GM23248 (cell line): ENCODE results near the gene TTF1. TPM values are rescaled to one million over a fixed set of nuclear protein-coding genes. Genes with fewer than 3 reads are reported as not detected.

ENCODE experiments used
- DNase-seq: peaks from one replicate; pipeline ENCODE4 v3.0.0-alpha.2; 2015
- H2AFZ ChIP-seq: fragments of 200-600 bp; sonication (generic); 2 replicates; pipeline ENCODE4 v1.6.1; 2016; ENCODE audit warnings: antibody characterized with exemption
- H3F3A ChIP-seq: fragments of 200-600 bp; sonication (generic); 2 replicates; pipeline ENCODE4 v1.6.1; 2016; ENCODE audit warnings: mild to moderate bottlenecking, antibody characterized with exemption, mixed run types; ENCODE audit not compliant: insufficient read depth
- H3K27ac ChIP-seq: fragments of 200-600 bp; sonication (generic); 2 replicates; pipeline ENCODE4 v1.5.1; 2016; ENCODE audit warnings: mild to moderate bottlenecking
- H3K27me3 ChIP-seq: fragments of 200-600 bp; sonication (generic); replicated peaks from 2 replicates; pipeline ENCODE4 v1.6.1; 2016; ENCODE audit warnings: mild to moderate bottlenecking; ENCODE audit not compliant: insufficient read depth
- H3K36me3 ChIP-seq: fragments of 200-600 bp; sonication (generic); 2 replicates; pipeline ENCODE4 v1.6.1; 2016; ENCODE audit warnings: low read depth, mild to moderate bottlenecking
- H3K4me1 ChIP-seq: fragments of 200-600 bp; sonication (generic); 2 replicates; pipeline ENCODE4 v1.6.1; 2016; ENCODE audit warnings: mild to moderate bottlenecking; ENCODE audit not compliant: insufficient read depth
- H3K4me2 ChIP-seq: fragments of 200-600 bp; sonication (generic); one replicate; pipeline ENCODE4 v1.6.1; 2016; ENCODE audit warnings: mild to moderate bottlenecking; ENCODE audit not compliant: unreplicated experiment
- H3K4me3 ChIP-seq: fragments of 200-600 bp; sonication (generic); 2 replicates; pipeline ENCODE4 v1.5.1; 2016; ENCODE audit warnings: mild to moderate bottlenecking
- H3K79me2 ChIP-seq: fragments of 200-600 bp; sonication (generic); 2 replicates; pipeline ENCODE4 v1.6.1; 2016; ENCODE audit warnings: mild to moderate bottlenecking; ENCODE audit not compliant: insufficient read depth
- H3K9ac ChIP-seq: fragments of 200-600 bp; sonication (generic); 2 replicates; pipeline ENCODE4 v1.6.1; 2016; ENCODE audit warnings: mild to moderate bottlenecking
- H3K9me2 ChIP-seq: fragments of 200-600 bp; sonication (generic); 2 replicates; pipeline ENCODE4 v1.6.1; 2016; ENCODE audit warnings: mixed run types, mild to moderate bottlenecking, moderate library complexity; ENCODE audit not compliant: insufficient read depth
- H3K9me3 ChIP-seq: fragments of 200-600 bp; sonication (generic); one replicate; pipeline ENCODE4 v1.6.1; 2017; ENCODE audit warnings: low read depth
- H4K20me1 ChIP-seq: fragments of 200-600 bp; sonication (generic); 2 replicates; pipeline ENCODE4 v1.6.0; 2016; ENCODE audit not compliant: insufficient read depth
- EZH2 ChIP-seq: fragments of 200-600 bp; sonication (generic); IDR thresholded peaks from 2 replicates; pipeline ENCODE4 v1.6.1; 2018; ENCODE audit warnings: antibody characterized with exemption, mild to moderate bottlenecking; ENCODE audit not compliant: insufficient read depth, poor library complexity, severe bottlenecking
- EZH2phosphoT487 ChIP-seq: fragments of 200-600 bp; sonication (generic); IDR thresholded peaks from 2 replicates; pipeline ENCODE4 v1.6.1; 2018; ENCODE audit warnings: antibody characterized with exemption, moderate library complexity, mild to moderate bottlenecking, low read depth; ENCODE audit not compliant: insufficient read depth
- WGBS, 2 experiments: methylation state at CpG; one replicate each; pipeline ENCODE4 v1.1.6; 2015 to 2017; ENCODE audit warnings: low lambda C conversion rate in 2 of 2, low coverage in 1 of 2; ENCODE audit errors: missing lambda C conversion rate in 2 of 2; 5-methylcytosine and 5-hydroxymethylcytosine counted together
- in situ Hi-C: fragments of 300-500 bp; cut with MboI; formaldehyde crosslinking; loops from 2 replicates; pipeline ENCODE4 v1.15.0; 2020
- polyA plus RNA-seq: library from polyadenylated mRNA; unstranded; fragments of >200 nt; fragmentation: Nextera tagmentation; extraction: Ambion mirVana; gene quantifications from 2 replicates; pipeline ENCODE4 v1.2.1, GENCODE V29; 2016
- total RNA-seq: library from RNA; depleted of rRNA; stranded (reverse); fragments of >200 nt; shearing (Covaris generic); gene quantifications from 2 replicates; pipeline ENCODE4 v1.2.3, GENCODE V29; 2014

Gene TTF1
- total and polyA plus RNA-seq, 2 experiments from 2014 or later: 5.3 to 6.7 TPM

- 44 to 46% methylated on average over 7 of the region's 7 CpGs for WGBS, 2 experiments
- no peaks in the 10 kb centered on the region for H3K9me3 ChIP-seq
- H3K9me2 ChIP-seq: no peaks in the 10 kb centered on the region
- no peaks in the 10 kb centered on the region for H4K20me1 ChIP-seq
- no peaks in the 10 kb centered on the region for H3K79me2 ChIP-seq
- TF ChIP-seq EZH2phosphoT487: no peak
- TF ChIP-seq EZH2: no peak
- H2AFZ ChIP-seq: no peak overlapping the region
- in situ Hi-C loops: no loop called here
- no peaks in the 10 kb centered on the region for H3F3A ChIP-seq
- no peak for DNase-seq
- no peaks in the 10 kb centered on the region for H3K36me3 ChIP-seq
- H3K9ac ChIP-seq: no peak overlapping the region
- no peak overlapping the region for H3K4me3 ChIP-seq
- no peak overlapping the region for H3K27ac ChIP-seq
- H3K4me2 ChIP-seq: no peak overlapping the region
- peaks cover 70% of the 10 kb centered on the region for H3K27me3 ChIP-seq
- H3K4me1 ChIP-seq: no peaks in the 10 kb centered on the region
Observed at GRCh38 chr9:132425675-132426062, 19.0 kb upstream of the TTF1 start.

- TF ChIP-seq EZH2phosphoT487: no peak
- Histone ChIP-seq H3K27ac (no peak overlapping the region), H3K4me3 (no peak overlapping the region), H3F3A (no peaks in the 10 kb centered on the region), H3K27me3 (peaks cover 64% of the 10 kb centered on the region), H3K4me2 (no peak overlapping the region), H3K36me3 (no peaks in the 10 kb centered on the region), H4K20me1 (no peaks in the 10 kb centered on the region), H3K79me2 (no peaks in the 10 kb centered on the region), H3K9me2 (no peaks in the 10 kb centered on the region), H3K4me1 (no peaks in the 10 kb centered on the region), H3K9ac (no peak overlapping the region), H2AFZ (no peak overlapping the region), H3K9me3 (no peaks in the 10 kb centered on the region)
- WGBS, 2 experiments: 39 to 40% methylated on average over 22 of the region's 22 CpGs
- in situ Hi-C loops: no loop called here
- no peak for DNase-seq
Observed at GRCh38 chr9:132424857-132425674, 18.4 kb upstream of the TTF1 start.

- in situ Hi-C loops: no loop called here
- no peak overlapping the region for H2AFZ ChIP-seq
- TF ChIP-seq EZH2 (no peak), EZH2phosphoT487 (no peak)
Observed at GRCh38 chr9:132423503-132423902, 16.9 kb upstream of the TTF1 start.

GRCh38 chr9:132422574-132422973 is 15.9 kb upstream of the TTF1 start:
- WGBS, 2 experiments: 43 to 52% methylated on average over 5 of the region's 5 CpGs
- no peak overlapping the region for H3K4me2 ChIP-seq
- no peaks in the 10 kb centered on the region for H3F3A ChIP-seq
- no peak overlapping the region for H2AFZ ChIP-seq
- TF ChIP-seq EZH2phosphoT487: no peak
- no peak for TF ChIP-seq EZH2
- no peak overlapping the region for H3K9ac ChIP-seq
- H3K4me3 ChIP-seq: no peak overlapping the region
- no peaks in the 10 kb centered on the region for H3K79me2 ChIP-seq
- peaks cover 66% of the 10 kb centered on the region for H3K27me3 ChIP-seq
- in situ Hi-C loops: no loop called here
- H3K4me1 ChIP-seq: no peaks in the 10 kb centered on the region
- DNase-seq: no peak
- H3K27ac ChIP-seq: no peak overlapping the region
- no peaks in the 10 kb centered on the region for H3K9me2 ChIP-seq
- H4K20me1 ChIP-seq: no peaks in the 10 kb centered on the region
- no peaks in the 10 kb centered on the region for H3K9me3 ChIP-seq
- H3K36me3 ChIP-seq: no peaks in the 10 kb centered on the region

More at GRCh38 chr9:132423503-132423902, 16.9 kb upstream of the TTF1 start:
- 46 to 53% methylated on average over 5 of the region's 5 CpGs for WGBS, 2 experiments
- no peaks in the 10 kb centered on the region for H3K36me3 ChIP-seq
- H3K4me3 ChIP-seq: no peak overlapping the region
- H3K4me1 ChIP-seq: no peaks in the 10 kb centered on the region
- H3K9me3 ChIP-seq: no peaks in the 10 kb centered on the region
- DNase-seq: no peak
- H4K20me1 ChIP-seq: no peaks in the 10 kb centered on the region
- no peak overlapping the region for H3K27ac ChIP-seq
- no peaks in the 10 kb centered on the region for H3K79me2 ChIP-seq
- no peaks in the 10 kb centered on the region for H3K9me2 ChIP-seq
- H3K9ac ChIP-seq: no peak overlapping the region
- no peaks in the 10 kb centered on the region for H3F3A ChIP-seq
- peaks cover 66% of the 10 kb centered on the region for H3K27me3 ChIP-seq
- no peak overlapping the region for H3K4me2 ChIP-seq
